Uterus (tissue), 4 donors: Measurements from ENCODE around the gene FBL. TPM values are rescaled to one million over a fixed set of nuclear protein-coding genes. Genes with fewer than 3 reads are reported as not detected.

ENCODE experiments used
- DNase-seq, 2 donors: peaks; one replicate each; pipeline ENCODE4 v3.0.0-alpha.2; 2019 to 2020
- H3K27ac ChIP-seq, 2 donors: fragments of 200-600 bp; sonication (generic); 1 replicate in 1 of 2; 2 replicates in 1 of 2; pipeline ENCODE4 v1.5.1; 2016 to 2018
- H3K27me3 ChIP-seq, 2 donors: fragments of 200-600 bp; sonication (generic); one replicate each; pipeline ENCODE4 v1.5.1; 2018 to 2019; ENCODE audit warnings: control low read depth in 1 of 2
- H3K36me3 ChIP-seq, 2 donors: fragments of 200-600 bp; sonication (generic); one replicate each; pipeline ENCODE4 v1.5.1; 2019; ENCODE audit warnings: control low read depth in 1 of 2
- H3K4me1 ChIP-seq, 2 donors: fragments of 200-600 bp; sonication (generic); one replicate each; pipeline ENCODE4 v1.5.1; 2018 to 2019; ENCODE audit warnings: control low read depth in 1 of 2
- H3K4me3 ChIP-seq, 2 donors: fragments of 200-600 bp; sonication (generic); 1 replicate in 1 of 2; 2 replicates in 1 of 2; pipeline ENCODE4 v1.5.1; 2018 to 2019; ENCODE audit warnings: mild to moderate bottlenecking in 1 of 2
- H3K9me3 ChIP-seq, 2 donors: fragments of 200-600 bp; sonication (generic); one replicate each; pipeline ENCODE4 v1.5.1; 2019; ENCODE audit warnings: control low read depth in 1 of 2
- CTCF ChIP-seq, 4 experiments: fragments of 200-600 bp in 2 of 4; fragments of 450-650 bp in 2 of 4; sonication (generic) in 2 of 4; IDR thresholded peaks; one replicate each; pipeline ENCODE4 v1.5.1; 2016 to 2019; ENCODE audit warnings: antibody characterized with exemption in 4 of 4, mild to moderate bottlenecking in 2 of 4, moderate library complexity in 1 of 4
- POLR2A ChIP-seq, 2 donors: fragments of 450-650 bp; IDR thresholded peaks; one replicate each; pipeline ENCODE4 v1.6.1; 2016; ENCODE audit warnings: antibody characterized with exemption in 2 of 2, mild to moderate bottlenecking in 1 of 2, moderate library complexity in 1 of 2
- intact Hi-C: fragments of 100-400 bp; cut with DNase I; formaldehyde crosslinking; loops from one replicate; pipeline ENCODE4 v1.15.1; 2023; ENCODE audit warnings: low total_unique reads
- total RNA-seq, 4 donors: library from RNA; depleted of rRNA in 3 of 4; stranded (reverse); fragments of >200 nt in 3 of 4; gene quantifications; one replicate each; pipeline versions ENCODE4 v1.1.0 to v1.2.4, GENCODE V29; 2014 to 2023
- donor health status: DM: yes; HTN: yes; CAD: no.

FBL gene
- total RNA-seq, 4 donors from 2014 or later, result 71.7 to 327 (median 277) TPM

GRCh38 chr19:39842693-39843435 lies 3.3 kb downstream of the FBL start:
- no peaks in the 10 kb centered on the region for H3K36me3 ChIP-seq
- intact Hi-C loops, result no loop called here
- no peaks in the 10 kb centered on the region for H3K4me1 ChIP-seq
- TF ChIP-seq POLR2A (IDR thresholded peaks at IDR 0.05) (no peak), CTCF (IDR thresholded peaks at IDR 0.05) (no peak)
- H3K27ac ChIP-seq, result peak overlapping the region; percentile 58 to 82
- DNase-seq, result no peak
- H3K4me3 ChIP-seq, result no peak overlapping the region
- no peaks in the 10 kb centered on the region for H3K27me3 ChIP-seq
- no peaks in the 10 kb centered on the region for H3K9me3 ChIP-seq

GRCh38 chr19:39841041-39841440 lies 5.1 kb downstream of the FBL start:
- H3K4me1 ChIP-seq, result no peaks in the 10 kb centered on the region
- no peak overlapping the region for H3K4me3 ChIP-seq
- intact Hi-C loops, result no loop called here
- TF ChIP-seq CTCF (IDR thresholded peaks at IDR 0.05) (no peak), POLR2A (IDR thresholded peaks at IDR 0.05) (no peak)
- no peaks in the 10 kb centered on the region for H3K9me3 ChIP-seq
- no peaks in the 10 kb centered on the region for H3K36me3 ChIP-seq
- no peaks in the 10 kb centered on the region for H3K27me3 ChIP-seq
- no peak overlapping the region for H3K27ac ChIP-seq
- DNase-seq, result no peak

GRCh38 chr19:39840492-39840891 lies 5.7 kb downstream of the FBL start:
- Histone ChIP-seq H3K27me3 (no peaks in the 10 kb centered on the region), H3K4me3 (no peak overlapping the region), H3K4me1 (no peaks in the 10 kb centered on the region), H3K9me3 (no peaks in the 10 kb centered on the region), H3K27ac (no peak overlapping the region), H3K36me3 (no peaks in the 10 kb centered on the region)
- no peak for DNase-seq
- TF ChIP-seq CTCF (IDR thresholded peaks at IDR 0.05), result no peak
- intact Hi-C loops, result no loop called here

- Histone ChIP-seq H3K4me3 (no peak overlapping the region), H3K27ac (no peak overlapping the region), H3K27me3 (no peaks in the 10 kb centered on the region), H3K36me3 (no peaks in the 10 kb centered on the region), H3K9me3 (no peaks in the 10 kb centered on the region), H3K4me1 (no peaks in the 10 kb centered on the region)
- intact Hi-C loops, result no loop called here
- TF ChIP-seq POLR2A (IDR thresholded peaks at IDR 0.05), result no peak
- DNase-seq, result no peak
These were observed 6.4 kb downstream of the FBL start for GRCh38 chr19:39839678-39840327.

GRCh38 chr19:39838569-39838968 lies 7.6 kb downstream of the FBL start:
- no peak overlapping the region for H3K27ac ChIP-seq
- H3K4me1 ChIP-seq, result no peaks in the 10 kb centered on the region
- TF ChIP-seq POLR2A (IDR thresholded peaks at IDR 0.05) (no peak), CTCF (IDR thresholded peaks at IDR 0.05) (no peak)
- H3K36me3 ChIP-seq, result no peaks in the 10 kb centered on the region
- no peaks in the 10 kb centered on the region for H3K9me3 ChIP-seq
- no peak for DNase-seq
- intact Hi-C loops, result no loop called here
- no peak overlapping the region for H3K4me3 ChIP-seq
- no peaks in the 10 kb centered on the region for H3K27me3 ChIP-seq
